Neural crest cell (in vitro differentiated cells): ENCODE data around the gene TTLL11. TPM values are rescaled to one million over a fixed set of nuclear protein-coding genes. Genes with fewer than 3 reads are reported as not detected.

ENCODE experiments used
- DNase-seq: peaks from one replicate; pipeline ENCODE4 v3.0.0; 2021; ENCODE audit warnings: low read depth, mixed read lengths, low spot score
- H3K27ac Mint-ChIP-seq: one replicate; pipeline ENCODE4 v1.8.0; 2021; ENCODE audit warnings: mild to moderate bottlenecking, mixed read lengths; ENCODE audit not compliant: unreplicated experiment
- H3K27me3 Mint-ChIP-seq: 2 replicates; pipeline ENCODE4 v1.8.0; 2021; ENCODE audit warnings: low read depth, mild to moderate bottlenecking, mixed read lengths
- H3K36me3 Mint-ChIP-seq: 2 replicates; pipeline ENCODE4 v1.8.0; 2021; ENCODE audit warnings: low read depth, mild to moderate bottlenecking, mixed read lengths
- H3K4me1 Mint-ChIP-seq: 2 replicates; pipeline ENCODE4 v1.8.0; 2021; ENCODE audit warnings: mixed read lengths
- H3K4me3 Mint-ChIP-seq: one replicate; pipeline ENCODE4 v1.8.0; 2021; ENCODE audit warnings: mild to moderate bottlenecking, mixed read lengths
- H3K9me3 Mint-ChIP-seq: 2 replicates; pipeline ENCODE4 v1.8.0; 2021; ENCODE audit warnings: mixed read lengths
- CTCF ChIP-seq: fragments of 200-600 bp; sonication (generic); conservative IDR thresholded peaks from 2 replicates; pipeline ENCODE4 v1.5.0; 2021; ENCODE audit warnings: antibody characterized with exemption, mild to moderate bottlenecking
- total RNA-seq: library from RNA; stranded (reverse); gene quantifications from 2 replicates; pipeline ENCODE4 v1.2.1, GENCODE V29; 2021

TTLL11 gene
- total RNA-seq, 1 donor from 2014 or later = 9.1 TPM

- Mint-ChIP-seq H3K36me3 (no peaks in the 10 kb centered on the region), H3K27me3 (peaks cover 29% of the 10 kb centered on the region), H3K4me3 (peak overlapping the region; percentile 59)
Measured at GRCh38 chr9:121818841-121819427, 274.2 kb downstream of the TTLL11 start.

GRCh38 chr9:121818016-121818661, 275.0 kb downstream of the TTLL11 start:
- H3K4me1 Mint-ChIP-seq = peaks cover 55% of the 10 kb centered on the region
- H3K27ac Mint-ChIP-seq = no peak overlapping the region
- H3K4me3 Mint-ChIP-seq = no peak overlapping the region
- H3K36me3 Mint-ChIP-seq = no peaks in the 10 kb centered on the region
- no peak for TF ChIP-seq CTCF
- H3K27me3 Mint-ChIP-seq = peaks cover 29% of the 10 kb centered on the region
- DNase-seq = no peak
- H3K9me3 Mint-ChIP-seq = no peaks in the 10 kb centered on the region

More at GRCh38 chr9:121818841-121819427, 274.2 kb downstream of the TTLL11 start:
- DNase-seq = no peak
- Mint-ChIP-seq H3K4me1 (peaks cover 50% of the 10 kb centered on the region), H3K27ac (peak overlapping the region; percentile 43), H3K9me3 (no peaks in the 10 kb centered on the region)
- no peak for TF ChIP-seq CTCF

GRCh38 chr9:121817476-121817875, 275.6 kb downstream of the TTLL11 start:
- TF ChIP-seq CTCF = no peak
- no peak for DNase-seq
- H3K4me1 Mint-ChIP-seq = peaks cover 56% of the 10 kb centered on the region

GRCh38 chr9:121816845-121817450, 276.2 kb downstream of the TTLL11 start:
- peak overlapping the region; percentile 28 for H3K27ac Mint-ChIP-seq
- no peak for DNase-seq
- H3K4me3 Mint-ChIP-seq = peak overlapping the region; percentile 17
- no peaks in the 10 kb centered on the region for H3K9me3 Mint-ChIP-seq
- H3K36me3 Mint-ChIP-seq = no peaks in the 10 kb centered on the region
- peaks cover 58% of the 10 kb centered on the region for H3K4me1 Mint-ChIP-seq
- TF ChIP-seq CTCF = no peak
- H3K27me3 Mint-ChIP-seq = peaks cover 29% of the 10 kb centered on the region

More at GRCh38 chr9:121817476-121817875, 275.6 kb downstream of the TTLL11 start:
- Mint-ChIP-seq H3K4me3 (no peak overlapping the region), H3K36me3 (no peaks in the 10 kb centered on the region), H3K27me3 (peaks cover 29% of the 10 kb centered on the region), H3K27ac (no peak overlapping the region), H3K9me3 (no peaks in the 10 kb centered on the region)

DNA sequence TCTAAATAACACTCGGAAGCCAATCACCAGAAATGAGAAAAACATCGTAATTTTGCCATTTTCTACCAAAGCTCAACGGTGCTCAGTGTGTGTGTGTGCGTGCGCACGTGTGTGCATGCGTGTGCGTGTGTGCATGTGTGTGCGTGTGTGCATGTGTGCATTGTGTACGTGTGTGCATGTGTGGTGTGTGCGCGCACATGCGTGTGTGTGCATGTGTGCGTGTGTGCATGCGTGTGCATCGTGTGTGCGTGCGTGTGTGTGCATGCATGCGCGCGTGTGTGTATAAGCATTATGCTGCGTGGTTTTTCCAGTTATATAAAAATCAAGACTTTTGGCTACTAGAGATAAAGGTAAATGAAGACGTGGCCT, 276.7 kb downstream of the TTLL11 start:
- DNase-seq = no peak
- H3K27me3 Mint-ChIP-seq = peaks cover 29% of the 10 kb centered on the region
- H3K36me3 Mint-ChIP-seq = no peaks in the 10 kb centered on the region
- no peaks in the 10 kb centered on the region for H3K9me3 Mint-ChIP-seq
- H3K27ac Mint-ChIP-seq = no peak overlapping the region
- H3K4me1 Mint-ChIP-seq = peaks cover 58% of the 10 kb centered on the region
- no peak for TF ChIP-seq CTCF
- H3K4me3 Mint-ChIP-seq = no peak overlapping the region
